Right lobe of liver (tissue), 4 donors: ENCODE results near the gene ZNF892.

Experiments used
- POLR2A ChIP-seq: fragments of 450-650 bp; IDR thresholded peaks from one replicate; pipeline ENCODE4 v1.6.1; 2017; ENCODE audit warnings: antibody characterized with exemption, mild to moderate bottlenecking
- TF ChIP-seq, protein P1 (sequence below), 4 donors: fragments of 200-600 bp in 3 of 4; fragments of 450-650 bp in 1 of 4; IDR thresholded peaks; one replicate each; pipeline versions ENCODE4 v1.5.1 to v1.8.0; 2016 to 2022; ENCODE audit warnings: antibody characterized with exemption in 4 of 4, mild to moderate bottlenecking in 2 of 4
- donor health status: DM: no; HTN: no; CAD: no.
- donor health status: DM: no; HTN: no; CAD: no.
- donor health status: DM: no; HTN: yes; CAD: no.

- TF ChIP-seq, protein P1, sequence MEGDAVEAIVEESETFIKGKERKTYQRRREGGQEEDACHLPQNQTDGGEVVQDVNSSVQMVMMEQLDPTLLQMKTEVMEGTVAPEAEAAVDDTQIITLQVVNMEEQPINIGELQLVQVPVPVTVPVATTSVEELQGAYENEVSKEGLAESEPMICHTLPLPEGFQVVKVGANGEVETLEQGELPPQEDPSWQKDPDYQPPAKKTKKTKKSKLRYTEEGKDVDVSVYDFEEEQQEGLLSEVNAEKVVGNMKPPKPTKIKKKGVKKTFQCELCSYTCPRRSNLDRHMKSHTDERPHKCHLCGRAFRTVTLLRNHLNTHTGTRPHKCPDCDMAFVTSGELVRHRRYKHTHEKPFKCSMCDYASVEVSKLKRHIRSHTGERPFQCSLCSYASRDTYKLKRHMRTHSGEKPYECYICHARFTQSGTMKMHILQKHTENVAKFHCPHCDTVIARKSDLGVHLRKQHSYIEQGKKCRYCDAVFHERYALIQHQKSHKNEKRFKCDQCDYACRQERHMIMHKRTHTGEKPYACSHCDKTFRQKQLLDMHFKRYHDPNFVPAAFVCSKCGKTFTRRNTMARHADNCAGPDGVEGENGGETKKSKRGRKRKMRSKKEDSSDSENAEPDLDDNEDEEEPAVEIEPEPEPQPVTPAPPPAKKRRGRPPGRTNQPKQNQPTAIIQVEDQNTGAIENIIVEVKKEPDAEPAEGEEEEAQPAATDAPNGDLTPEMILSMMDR (IDR thresholded peaks at IDR 0.05), result no peak
- no peak for TF ChIP-seq POLR2A
These were observed 30.8 kb downstream of the ZNF892 start for GRCh38 chr2:95238131-95238530.
